Osteoblast (primary cell): Measurements from ENCODE around the gene GALK1. TPM values are rescaled to one million over a fixed set of nuclear protein-coding genes. Genes with fewer than 3 reads are reported as not detected.

ENCODE experiments used
- DNase-seq: peaks from one replicate; pipeline ENCODE4 v3.0.0; 2011; ENCODE audit warnings: low spot score, mixed read lengths; ENCODE audit not compliant: insufficient read length; ENCODE audit errors: missing footprints
- H2AFZ ChIP-seq: 2 replicates; pipeline ENCODE4 v1.6.0; 2011; ENCODE audit warnings: mild to moderate bottlenecking, low read length
- H3K27ac ChIP-seq: 2 replicates; pipeline ENCODE4 v1.5.1; 2011; ENCODE audit warnings: mild to moderate bottlenecking, low read depth, low read length, moderate library complexity
- H3K27me3 ChIP-seq: 2 replicates; pipeline ENCODE4 v1.6.0; 2012; ENCODE audit warnings: mild to moderate bottlenecking, control low read depth, inconsistent platforms, low read length, moderate library complexity; ENCODE audit not compliant: insufficient read depth
- H3K36me3 ChIP-seq: 2 replicates; pipeline ENCODE4 v1.5.1; 2011; ENCODE audit warnings: mild to moderate bottlenecking, low read length, control low read depth, moderate library complexity; ENCODE audit not compliant: insufficient read depth
- H3K4me1 ChIP-seq: 2 replicates; pipeline ENCODE4 v1.5.1; 2011; ENCODE audit warnings: mild to moderate bottlenecking, low read length, control low read depth, moderate library complexity; ENCODE audit not compliant: insufficient read depth
- H3K4me2 ChIP-seq: 2 replicates; pipeline ENCODE4 v1.6.0; 2011; ENCODE audit warnings: mild to moderate bottlenecking, low read length; ENCODE audit not compliant: insufficient read depth
- H3K4me3 ChIP-seq: fragments of 200-600 bp; sonication (generic); 3 replicates; pipeline ENCODE4 v1.5.1; 2012; ENCODE audit warnings: mild to moderate bottlenecking, low read length, inconsistent platforms; ENCODE audit not compliant: insufficient read depth
- H3K79me2 ChIP-seq: 2 replicates; pipeline ENCODE4 v1.6.0; 2012; ENCODE audit warnings: mild to moderate bottlenecking, low read length, control low read depth, inconsistent platforms; ENCODE audit not compliant: insufficient read depth
- H3K9me3 ChIP-seq: 2 replicates; pipeline ENCODE4 v1.5.1; 2011; ENCODE audit warnings: low read depth, low read length, control low read depth
- H4K20me1 ChIP-seq: 2 replicates; pipeline ENCODE4 v1.6.0; 2012; ENCODE audit warnings: mild to moderate bottlenecking, low read length, control low read depth; ENCODE audit not compliant: insufficient read depth
- CTCF ChIP-seq: IDR thresholded peaks from 2 replicates; pipeline ENCODE4 v1.5.1; 2011; ENCODE audit warnings: mild to moderate bottlenecking, low read depth, low read length, moderate library complexity; ENCODE audit errors: extremely low read depth
- total RNA-seq: library from RNA; depleted of rRNA; stranded (reverse); fragments of >200 nt; gene quantifications from 2 replicates; pipeline ENCODE4 v1.2.3, GENCODE V29; 2012

The GALK1 gene
- total RNA-seq, 1 donor, result 25.3 TPM

DNA sequence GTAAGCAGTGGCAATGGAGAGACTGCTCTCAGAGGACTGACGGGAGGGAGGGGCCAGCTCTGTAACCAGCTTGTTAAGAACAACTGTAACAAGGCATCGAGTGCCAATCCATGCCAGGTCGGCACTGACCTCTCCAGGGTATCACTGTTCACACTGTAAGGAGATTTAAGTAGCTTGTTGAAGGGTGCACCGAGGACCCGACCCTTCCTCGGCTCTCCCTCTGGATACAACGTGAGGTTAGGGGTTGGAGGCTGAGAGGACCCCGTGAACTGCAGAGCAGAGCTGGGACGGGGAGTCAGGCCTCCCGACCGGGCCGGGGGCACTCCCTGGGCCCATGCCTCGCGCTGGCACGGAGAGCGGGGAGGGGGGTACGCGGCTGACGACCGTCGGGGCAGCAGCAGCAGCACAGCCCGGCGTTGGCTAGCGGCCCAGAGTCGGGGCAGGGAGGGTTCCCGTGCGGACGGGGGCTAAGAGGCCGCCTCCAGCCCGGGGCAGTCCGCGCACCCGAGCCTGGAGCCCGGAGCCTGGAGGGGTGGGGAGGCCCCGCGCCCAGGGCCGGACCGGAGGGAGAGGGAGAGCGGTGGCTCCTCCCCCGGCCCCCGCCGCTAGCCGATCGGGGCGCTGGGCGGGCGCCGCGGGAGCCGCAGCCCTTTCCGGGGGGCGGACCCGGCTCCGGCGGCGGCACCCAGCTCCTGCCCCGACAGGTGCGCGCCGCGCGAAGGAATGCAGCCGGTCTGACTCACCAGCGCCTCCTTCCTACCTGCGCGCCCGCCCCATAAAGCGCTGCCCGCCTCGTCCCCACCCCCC lies 44.1 kb downstream of the GALK1 start, which contains the start of gene ITGB4:
Gene ITGB4, plus strand, starts transcription at position 804 of the 807 bp plus-strand sequence. CDS start 3,245 bp downstream, outside the sequence.
- H2AFZ ChIP-seq, result no peak within 1 kb of the TSS
- no peaks in the 10 kb centered on the region for H3K79me2 ChIP-seq
- H3K27ac ChIP-seq, result no peak within 1 kb of the TSS
- H3K9me3 ChIP-seq, result no peaks in the 10 kb centered on the region
- peaks cover 32% of the 10 kb centered on the region for H3K27me3 ChIP-seq
- no peaks in the 10 kb centered on the region for H3K4me1 ChIP-seq
- peak within 1 kb of the TSS; percentile 22 for H3K4me3 ChIP-seq
- TF ChIP-seq CTCF, result no peak
- no peaks in the 10 kb centered on the region for H3K36me3 ChIP-seq
- DNase-seq, result peak; percentile 86
- H3K4me2 ChIP-seq, result peak within 1 kb of the TSS; percentile 18
- H4K20me1 ChIP-seq, result no peaks in the 10 kb centered on the region

- Histone ChIP-seq H3K4me1 (no peaks in the 10 kb centered on the region), H2AFZ (no peak overlapping the region), H3K4me3 (no peak overlapping the region), H3K9me3 (no peaks in the 10 kb centered on the region), H3K79me2 (no peaks in the 10 kb centered on the region), H3K27ac (no peak overlapping the region), H3K36me3 (no peaks in the 10 kb centered on the region), H4K20me1 (no peaks in the 10 kb centered on the region), H3K27me3 (peaks cover 32% of the 10 kb centered on the region), H3K4me2 (no peak overlapping the region)
- no peak for TF ChIP-seq CTCF
- peak; percentile 50 for DNase-seq
These were observed 45.3 kb downstream of the GALK1 start for GRCh38 chr17:75719732-75720131.

DNA sequence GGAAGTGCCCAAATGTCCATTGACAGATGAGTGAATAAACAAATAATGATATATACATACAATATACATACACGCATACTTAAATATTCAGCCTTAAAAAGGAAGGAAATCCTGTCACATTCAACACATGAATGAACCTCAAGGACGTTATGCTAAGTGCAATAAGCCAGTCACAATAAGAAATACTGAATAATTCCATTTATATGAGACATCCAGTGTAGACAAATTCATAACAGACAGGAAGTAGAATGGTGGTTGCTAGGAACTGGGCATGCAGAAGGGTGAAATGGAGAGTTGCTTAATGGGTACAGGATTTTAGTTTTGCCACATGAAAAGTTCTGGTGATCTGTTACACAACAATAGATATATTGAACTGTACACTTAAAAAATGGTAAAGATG lies 52.5 kb downstream of the GALK1 start:
- Histone ChIP-seq H3K79me2 (no peaks in the 10 kb centered on the region), H3K4me3 (no peak overlapping the region), H3K27ac (no peak overlapping the region), H4K20me1 (no peaks in the 10 kb centered on the region), H2AFZ (no peak overlapping the region), H3K4me2 (no peak overlapping the region), H3K27me3 (no peaks in the 10 kb centered on the region), H3K36me3 (peaks cover 8% of the 10 kb centered on the region), H3K4me1 (peaks cover under 1% of the 10 kb centered on the region), H3K9me3 (no peaks in the 10 kb centered on the region)
- TF ChIP-seq CTCF, result no peak
- DNase-seq, result no peak

Other genes starting within 250 kb of the GALK1 start
- 8.7 and 10.3 TPM in 2 replicates for gene CASKIN2, start 249.7 kb downstream of the GALK1 start, total RNA-seq
- gene TSEN54, start 248.7 kb downstream of the GALK1 start, total RNA-seq, result 9.7 and 10.9 TPM in 2 replicates
- 0.36 and 0.59 TPM in 2 replicates for gene LLGL2, start 239.5 kb downstream of the GALK1 start, total RNA-seq
- gene MYO15B, start 177.4 kb downstream of the GALK1 start, total RNA-seq, result 0.88 and 1.4 TPM in 2 replicates
- under 0.01 TPM in 1 of 2 replicates, not detected in the other for gene SMIM5, start 131.8 kb downstream of the GALK1 start, total RNA-seq
- 17.7 and 24.5 TPM in 2 replicates for gene RECQL5, start 98.0 kb downstream of the GALK1 start, total RNA-seq
- 48.1 and 60.7 TPM in 2 replicates for gene SAP30BP, start 97.9 kb downstream of the GALK1 start, total RNA-seq
- 0.29 and 0.36 TPM in 2 replicates for gene ITGB4, start 43.7 kb downstream of the GALK1 start, total RNA-seq
- 18.5 and 23.6 TPM in 2 replicates for gene UNK, start 19.6 kb upstream of the GALK1 start, total RNA-seq
- 1.1 and 2.1 TPM in 2 replicates for gene UNC13D, start 79.2 kb upstream of the GALK1 start, total RNA-seq
- gene WBP2, start 90.1 kb upstream of the GALK1 start, total RNA-seq, result 31.1 and 38.3 TPM in 2 replicates
- gene TRIM47, start 113.4 kb upstream of the GALK1 start, total RNA-seq, result 21.7 and 22.4 TPM in 2 replicates
- gene TRIM65, start 131.8 kb upstream of the GALK1 start, total RNA-seq, result 22.8 and 23.3 TPM in 2 replicates
- 36.6 and 37.1 TPM in 2 replicates for gene MRPL38, start 139.7 kb upstream of the GALK1 start, total RNA-seq
- gene FBF1, start 175.8 kb upstream of the GALK1 start, total RNA-seq, result 14.1 and 17.1 TPM in 2 replicates
- gene ACOX1, start 214.0 kb upstream of the GALK1 start, total RNA-seq, result 59.2 and 59.4 TPM in 2 replicates
- 23.2 and 23.6 TPM in 2 replicates for gene TEN1, start 214.0 kb upstream of the GALK1 start, total RNA-seq
- gene CDK3, start 235.7 kb upstream of the GALK1 start, total RNA-seq, result 0.72 and 0.88 TPM in 2 replicates